GM18520 (cell line): ENCODE data around the gene SOBP.
"Not testable (repeated sequence)": the region's sequence is repeated elsewhere in the genome, so short reads cannot be mapped to it uniquely, and the experiment has no call there.

Experiments used
- ATAC-seq: cut with Tn5 transposase; IDR thresholded peaks from one replicate; pipeline ENCODE4 v1.9.1; 2021; ENCODE audit not compliant: unreplicated experiment

SOBP gene

DNA sequence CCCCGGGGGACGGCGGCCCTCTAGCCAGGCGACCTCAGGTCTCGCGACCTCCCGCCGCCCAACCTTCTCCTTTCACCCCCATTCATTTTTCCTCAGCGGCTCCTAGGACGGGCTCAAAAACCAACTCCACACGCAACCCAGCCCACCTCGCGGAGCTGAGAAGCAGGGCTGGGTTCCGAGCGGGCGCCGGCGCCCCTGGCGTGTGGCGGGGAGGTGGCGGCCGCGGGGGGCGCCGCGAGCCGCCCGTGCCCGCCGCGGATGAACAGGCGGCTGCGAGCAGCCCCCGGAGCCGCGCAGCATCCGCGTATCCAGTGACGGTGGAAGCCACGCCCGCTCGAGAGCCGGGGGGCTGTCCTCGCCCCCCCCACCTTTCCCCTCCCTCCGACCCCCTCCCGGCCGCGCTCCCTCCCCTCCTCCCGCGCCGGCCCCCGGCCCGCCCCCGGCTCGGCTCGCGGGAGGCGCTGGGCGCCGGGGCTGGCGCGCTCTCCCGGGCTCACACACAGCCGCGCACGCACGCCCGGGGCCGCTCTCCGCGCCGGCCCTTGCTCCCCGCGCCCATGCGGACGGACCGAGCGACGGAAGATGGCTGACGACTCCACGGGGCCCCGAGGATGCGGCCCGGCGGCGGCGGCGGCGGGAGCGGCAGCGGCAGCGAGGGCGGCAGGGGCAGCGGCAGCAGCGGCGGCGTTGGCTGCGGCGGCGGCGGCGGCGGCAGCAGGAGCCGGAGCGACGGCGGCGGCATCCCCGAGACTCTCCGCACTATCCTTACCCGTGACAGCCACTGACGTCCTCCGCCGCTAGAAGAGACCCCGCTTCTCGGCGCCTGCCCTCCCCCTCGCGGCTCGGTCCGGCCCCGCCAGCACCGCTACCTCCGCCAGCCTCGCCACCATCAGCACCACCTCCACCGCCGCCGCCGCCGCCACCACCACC, at the start of gene SOBP:
Gene SOBP, plus strand, starts transcription at position 482 of the 930 bp plus-strand sequence. CDS start 500 bp downstream, outside the sequence.
- ATAC-seq, result no peak

- no peak for ATAC-seq
Observed at GRCh38 chr6:107440936-107441335, 49.0 kb upstream of the SOBP start.

DNA sequence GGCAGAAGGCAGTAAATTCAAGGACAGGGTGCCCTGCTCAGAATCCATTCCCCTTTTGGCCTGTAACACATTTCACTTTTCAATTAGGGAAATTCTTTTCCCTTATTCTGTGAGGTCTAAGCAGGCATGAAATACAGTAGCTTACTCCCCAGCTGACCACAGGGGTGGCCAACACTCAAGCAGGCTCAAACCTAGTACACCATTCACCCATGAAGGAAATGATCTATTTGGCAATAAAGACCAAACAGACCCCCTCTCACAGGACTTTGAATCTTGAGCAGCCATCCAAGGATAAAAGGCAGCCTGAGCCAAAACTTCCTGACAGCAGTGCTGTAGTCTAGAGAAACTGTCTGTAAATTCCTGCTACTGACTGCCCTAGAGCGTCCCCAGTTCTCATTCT, 48.2 kb upstream of the SOBP start:
- no peak for ATAC-seq

- ATAC-seq, result no peak
Observed at GRCh38 chr6:107442938-107443607, 46.8 kb upstream of the SOBP start.

DNA sequence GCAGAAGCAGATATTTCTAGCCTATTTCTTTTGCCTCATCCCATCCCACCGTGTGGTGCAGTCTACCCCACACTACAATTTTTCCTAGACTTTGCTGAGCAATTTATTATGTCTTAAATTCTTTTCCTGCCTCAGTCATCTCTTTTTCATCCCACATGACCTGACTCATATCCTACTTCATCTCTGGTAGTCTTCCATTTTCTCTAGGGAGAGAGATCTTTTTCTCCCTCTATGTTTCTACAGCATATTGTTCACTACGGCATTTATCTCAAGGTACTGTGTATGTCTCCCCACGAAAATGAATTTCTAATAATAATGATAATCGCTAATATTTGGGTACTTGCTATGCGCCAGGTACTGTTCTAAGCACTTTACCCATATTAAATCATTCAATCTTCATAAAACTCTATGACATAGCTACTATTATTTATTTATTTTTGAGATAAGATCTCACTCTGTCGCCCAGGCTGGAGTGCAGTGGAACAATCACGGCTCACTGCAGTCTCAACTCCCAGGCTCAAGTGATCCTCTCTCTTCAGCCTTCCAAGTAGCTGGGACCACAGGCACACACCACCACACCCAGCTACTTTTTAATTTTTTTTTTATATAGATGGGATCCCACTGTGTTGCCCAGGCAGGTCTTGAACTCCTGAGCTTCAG, 46.2 kb upstream of the SOBP start:
- no peak for ATAC-seq

GRCh38 chr6:107444277-107444676, 45.6 kb upstream of the SOBP start:
- no peak for ATAC-seq

DNA sequence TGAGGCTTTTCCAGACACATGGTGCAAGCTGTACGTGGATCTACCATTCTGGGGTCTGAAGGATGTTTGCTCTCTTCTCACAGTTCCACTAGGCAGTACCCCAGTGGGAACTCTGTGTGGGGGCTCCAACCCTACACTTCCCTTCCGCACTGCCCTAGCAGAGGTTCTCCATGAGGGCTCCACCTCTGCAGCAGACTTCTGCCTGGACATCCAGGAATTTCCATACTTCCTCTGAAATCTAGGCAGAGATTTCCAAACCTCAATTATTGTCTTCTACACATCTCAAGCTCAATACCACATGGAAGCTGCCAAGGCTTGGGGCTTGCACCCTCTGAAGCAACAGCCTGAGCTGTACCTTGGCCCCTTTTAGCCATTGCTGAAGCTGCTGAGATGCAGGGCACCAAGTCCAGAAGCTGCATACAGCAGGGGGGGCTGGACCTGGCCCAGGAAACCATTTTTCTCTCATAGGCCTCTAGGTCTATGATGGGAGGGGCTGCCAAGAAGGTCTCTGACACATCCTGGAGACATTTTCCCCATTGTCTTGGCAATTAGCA, 42.2 kb upstream of the SOBP start:
- ATAC-seq, result no peak

DNA sequence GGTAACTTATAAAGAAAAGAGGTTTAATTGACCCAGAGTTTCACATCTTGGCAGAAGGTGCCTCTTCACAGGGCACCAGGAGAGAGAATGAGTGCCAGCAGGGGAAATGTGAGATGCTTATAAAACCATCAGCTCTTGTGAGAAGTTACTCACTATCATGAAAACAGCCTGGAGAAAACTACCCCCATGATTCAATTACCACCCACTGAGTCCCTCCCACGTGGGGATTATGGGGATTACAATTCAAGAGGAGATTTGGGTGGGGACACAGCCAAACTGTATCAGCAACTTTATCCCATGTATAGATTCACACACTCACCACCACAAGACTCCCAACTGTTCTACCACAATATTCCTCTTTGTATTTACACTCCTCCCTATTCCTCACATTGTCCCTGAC, 41.1 kb upstream of the SOBP start:
- no peak for ATAC-seq

DNA sequence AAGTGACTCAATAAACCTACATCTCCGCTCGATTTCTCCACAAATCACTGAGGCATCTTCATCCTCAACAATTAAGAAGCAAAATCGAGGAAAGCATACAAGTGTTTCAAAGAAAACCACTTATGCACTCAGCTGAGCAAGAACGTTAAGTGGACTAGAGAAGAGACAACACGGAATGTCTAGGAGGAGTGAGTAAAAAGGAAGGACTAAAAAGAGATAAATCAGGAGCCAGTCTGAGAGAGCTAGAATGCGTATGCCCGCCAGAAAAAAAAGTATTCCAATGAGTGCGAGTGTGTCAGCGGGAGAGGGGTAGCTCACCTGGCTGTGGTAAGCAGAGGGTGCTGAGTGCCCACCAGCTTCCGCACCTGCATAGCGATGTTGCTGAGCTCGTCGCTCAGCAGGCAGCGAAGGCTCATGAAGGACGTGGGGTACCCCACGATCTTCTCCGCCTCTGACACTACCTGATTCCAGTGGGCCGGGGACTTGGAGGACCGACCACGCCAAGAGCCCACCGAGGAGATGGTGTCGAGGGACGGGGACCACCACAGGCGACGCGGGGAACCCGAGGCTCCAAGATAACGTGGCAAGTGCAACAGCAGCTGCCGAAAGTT, 31.1 kb upstream of the SOBP start:
- peak; percentile 5 for ATAC-seq

GRCh38 chr6:107459283-107460082, 30.4 kb upstream of the SOBP start, which contains the start of gene PDSS2:
PDSS2 (minus strand) TSS chr6:107459564; CDS start chr6:107459285, 279 bp downstream.
- ATAC-seq, result peak; percentile 89

- no peak for ATAC-seq
Observed at GRCh38 chr6:107460083-107460631, 29.8 kb upstream of the SOBP start.

- ATAC-seq, result no peak
Observed at GRCh38 chr6:107466062-107466461, 23.9 kb upstream of the SOBP start.

DNA sequence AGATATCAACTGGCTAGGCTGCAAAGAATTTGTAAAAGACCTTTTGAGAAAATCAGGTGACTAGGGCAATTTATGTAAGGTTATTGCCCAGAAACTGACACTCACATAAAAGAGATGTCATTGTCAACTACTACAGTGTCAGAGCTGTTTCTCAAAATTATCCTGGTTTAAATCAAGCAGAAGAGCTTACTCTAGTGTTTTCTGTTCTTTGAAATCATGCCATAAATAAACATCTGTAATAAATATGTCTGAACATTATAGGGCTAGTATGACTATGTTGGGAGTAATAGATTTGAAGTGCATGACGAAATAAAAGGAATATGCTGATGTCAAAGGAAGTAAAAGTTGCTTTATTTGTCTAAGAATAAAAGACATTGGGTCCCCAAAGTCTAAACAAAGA, 19.6 kb upstream of the SOBP start:
- ATAC-seq, result no peak

- ATAC-seq, result no peak
Observed at GRCh38 chr6:107473660-107474059, 16.3 kb upstream of the SOBP start.

- not testable (repeated sequence) for ATAC-seq
Observed at GRCh38 chr6:107475360-107475759, 14.6 kb upstream of the SOBP start.

GRCh38 chr6:107475826-107476225, 14.1 kb upstream of the SOBP start:
- ATAC-seq, result not testable (repeated sequence)

DNA sequence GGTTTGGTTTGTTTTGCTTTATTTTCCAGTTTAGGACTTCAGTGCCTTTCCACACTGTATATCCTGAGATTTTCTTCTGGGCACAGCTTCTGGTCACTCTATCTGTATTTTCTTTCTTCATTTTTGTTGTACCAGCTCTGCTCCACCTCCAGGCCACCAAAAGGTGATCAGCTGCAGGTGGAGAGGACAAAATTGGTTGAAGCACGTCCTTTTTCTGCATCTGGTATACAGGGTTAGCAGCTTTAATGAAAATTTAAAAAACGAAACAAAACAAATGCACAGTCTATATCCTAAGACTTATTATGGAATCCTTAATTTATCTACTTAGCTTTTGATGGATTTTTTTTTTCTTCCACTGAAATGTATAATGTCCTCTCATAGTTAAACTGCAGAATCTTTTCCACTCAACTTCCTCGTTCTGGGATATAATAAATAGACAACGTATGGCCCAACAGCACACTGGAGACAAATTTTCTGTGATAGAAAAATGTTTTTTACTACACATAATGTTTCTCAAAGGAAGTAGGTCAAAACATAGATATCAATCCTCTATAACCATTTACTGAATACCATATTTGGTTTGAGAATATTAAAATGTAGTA, 10.7 kb upstream of the SOBP start:
- ATAC-seq, result no peak

DNA sequence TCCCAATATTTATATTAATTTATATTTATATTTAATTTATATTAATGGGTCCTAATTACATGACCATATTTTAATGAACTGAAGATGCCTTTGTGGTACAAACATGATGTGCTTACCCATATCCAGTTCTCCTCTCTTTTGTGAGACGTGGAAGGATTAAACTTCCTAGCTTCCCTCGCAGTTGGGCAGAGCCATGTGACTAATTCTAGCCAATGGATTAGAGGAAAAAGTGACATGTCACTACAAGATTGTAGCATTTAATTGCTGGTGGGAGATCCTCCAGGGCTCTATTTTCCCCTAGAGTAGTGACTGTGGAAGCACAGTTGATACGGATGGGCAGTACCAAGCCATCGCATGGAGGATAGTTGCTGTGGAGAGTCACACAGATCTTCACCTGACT, 4.8 kb upstream of the SOBP start:
- no peak for ATAC-seq

DNA sequence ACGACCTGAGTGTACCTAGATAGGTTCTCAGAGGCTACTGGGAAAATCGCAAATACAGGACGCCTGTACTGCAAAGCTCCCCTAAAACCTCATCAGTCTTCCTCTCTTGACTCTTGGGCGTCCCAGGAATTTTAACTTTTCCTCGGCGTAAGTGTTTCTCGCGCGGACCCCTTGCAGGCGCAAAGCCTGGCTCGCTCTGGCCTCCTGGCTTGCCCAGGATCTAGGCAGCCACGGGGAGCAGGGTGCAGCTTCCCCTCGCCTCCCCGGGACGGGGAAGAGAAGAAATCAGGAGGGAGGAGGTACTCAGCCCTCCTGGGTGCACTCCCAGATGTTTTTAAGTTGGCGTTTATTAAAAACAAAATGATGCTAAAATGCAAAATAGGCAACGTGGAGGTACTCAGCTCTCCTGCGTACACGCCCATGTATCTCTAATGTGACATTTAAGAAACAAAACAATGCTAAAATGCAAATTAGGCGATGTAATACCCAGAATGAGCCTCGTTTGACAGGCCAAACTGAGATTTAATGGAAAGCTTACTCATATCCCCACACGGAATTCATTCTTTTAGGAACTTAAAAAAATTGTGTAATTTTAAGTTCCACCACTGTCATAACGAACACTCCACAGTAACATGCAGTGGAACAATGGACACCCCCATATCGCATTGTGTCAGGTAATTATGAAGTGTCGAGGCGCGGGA, 1.6 kb upstream of the SOBP start:
- ATAC-seq, result no peak
